ENCODE measurements around the gene CNKSR2.
A peak's percentile ranks its signal among the peaks of the same experiment; 100 is the strongest.

Gene CNKSR2

GRCh38 chrX:21374163-21374993, at the start of gene CNKSR2:
Gene CNKSR2 (plus strand): TSS chrX:21374418. CDS start chrX:21374898, 480 bp downstream.
- DNase-seq (ENCODE audit: low read depth in 2 of 2), result peak; percentile 44 to 64

DNA sequence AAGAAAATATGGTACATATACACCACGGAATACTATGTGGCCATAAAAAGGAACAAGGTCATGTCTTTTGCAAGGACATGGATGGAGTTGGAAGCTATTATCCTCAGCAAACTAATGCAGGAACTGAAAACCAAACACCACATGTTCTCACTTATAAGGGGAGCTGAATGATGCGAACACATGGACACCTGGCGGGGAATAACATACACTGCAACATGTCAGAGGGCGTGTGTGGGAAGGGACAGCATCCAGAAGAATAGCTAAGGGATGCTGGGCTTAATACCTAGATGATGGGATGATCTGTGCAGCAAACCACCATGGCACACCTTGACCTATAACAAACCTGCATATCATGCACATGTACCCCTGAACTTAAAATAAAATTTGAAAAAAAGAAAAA, 19.5 kb upstream of the CNKSR2 start:
- no peak for DNase-seq (ENCODE audit: low read depth in 2 of 2)

GRCh38 chrX:21355831-21356230, 18.4 kb upstream of the CNKSR2 start:
- no peak for DNase-seq (ENCODE audit: low read depth in 2 of 2)

- no peak for DNase-seq (ENCODE audit: low read depth in 2 of 2)
These were observed 4.6 kb upstream of the CNKSR2 start for GRCh38 chrX:21369613-21370012.

GRCh38 chrX:21373001-21373400, 1.2 kb upstream of the CNKSR2 start:
- no peak for DNase-seq (ENCODE audit: low read depth in 2 of 2)

GRCh38 chrX:21373637-21374162, 518 bp upstream of the CNKSR2 start:
- no peak for DNase-seq (ENCODE audit: low read depth in 2 of 2)

GRCh38 chrX:21374994-21375707, 933 bp downstream of the CNKSR2 start:
- no peak for DNase-seq (ENCODE audit: low read depth in 2 of 2)

- no peak for DNase-seq (ENCODE audit: low read depth in 2 of 2)
These were observed 1.4 kb downstream of the CNKSR2 start for GRCh38 chrX:21375708-21376009.

- DNase-seq (ENCODE audit: low read depth in 2 of 2), result no peak
These were observed 2.4 kb downstream of the CNKSR2 start for GRCh38 chrX:21376636-21377035.

DNA sequence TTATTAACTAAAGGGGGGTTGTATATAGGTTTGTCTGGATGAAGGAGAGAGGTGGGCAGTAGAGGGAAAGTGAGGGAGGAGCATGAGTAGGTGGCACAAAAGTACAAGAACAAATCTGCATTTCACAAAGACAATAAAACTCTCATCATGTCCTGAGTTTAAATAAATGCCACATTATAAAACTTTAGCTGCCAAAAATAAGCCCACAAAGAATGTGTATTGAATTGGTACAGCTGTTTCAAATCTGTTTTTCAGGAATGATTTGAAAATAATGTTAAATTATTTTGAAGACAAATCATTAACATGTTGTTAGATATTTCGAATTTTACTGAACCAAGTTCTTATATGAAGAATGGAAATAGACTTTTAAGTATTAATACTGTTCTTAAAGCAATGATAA, 5.8 kb downstream of the CNKSR2 start:
- DNase-seq (ENCODE audit: low read depth in 2 of 2), result no peak

DNA sequence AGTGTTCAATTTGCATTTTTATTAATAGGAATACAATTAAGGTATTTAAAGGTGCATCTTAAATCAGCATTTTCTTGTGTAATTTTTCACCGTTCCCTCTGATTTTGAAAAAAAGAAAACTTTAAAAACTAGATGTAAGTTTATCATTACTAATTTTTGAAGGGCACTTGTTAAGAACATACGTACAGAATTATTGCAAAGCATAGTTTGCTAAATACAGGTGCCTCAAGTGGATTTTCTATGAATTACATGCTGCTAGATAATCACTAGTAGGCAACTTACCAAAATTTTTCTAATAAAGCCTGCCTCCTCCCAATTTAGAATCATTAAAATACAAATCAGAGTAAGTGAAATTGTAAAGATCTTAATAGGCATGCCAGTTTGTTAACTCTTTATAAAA, 8.5 kb downstream of the CNKSR2 start:
- no peak for DNase-seq (ENCODE audit: low read depth in 2 of 2)

DNA sequence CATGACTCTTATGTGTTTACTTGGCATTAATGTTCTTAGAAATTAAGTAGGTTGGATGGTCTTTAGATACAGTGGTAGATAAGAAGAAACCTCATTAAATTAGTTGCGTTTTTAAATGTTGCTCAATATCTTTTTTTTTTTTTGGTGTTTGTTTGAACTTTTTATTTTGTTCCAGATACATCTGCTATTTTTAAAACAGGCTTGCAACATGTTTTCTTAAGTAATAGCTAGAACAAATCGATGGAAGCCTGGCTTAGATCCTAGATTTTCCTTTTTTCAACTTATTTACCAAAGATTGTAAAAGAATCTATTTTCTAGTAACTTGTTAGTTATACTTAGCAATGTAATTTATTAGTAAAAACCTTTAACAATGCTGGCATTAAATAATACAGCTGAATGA, 9.3 kb downstream of the CNKSR2 start:
- DNase-seq (ENCODE audit: low read depth in 2 of 2), result no peak

DNA sequence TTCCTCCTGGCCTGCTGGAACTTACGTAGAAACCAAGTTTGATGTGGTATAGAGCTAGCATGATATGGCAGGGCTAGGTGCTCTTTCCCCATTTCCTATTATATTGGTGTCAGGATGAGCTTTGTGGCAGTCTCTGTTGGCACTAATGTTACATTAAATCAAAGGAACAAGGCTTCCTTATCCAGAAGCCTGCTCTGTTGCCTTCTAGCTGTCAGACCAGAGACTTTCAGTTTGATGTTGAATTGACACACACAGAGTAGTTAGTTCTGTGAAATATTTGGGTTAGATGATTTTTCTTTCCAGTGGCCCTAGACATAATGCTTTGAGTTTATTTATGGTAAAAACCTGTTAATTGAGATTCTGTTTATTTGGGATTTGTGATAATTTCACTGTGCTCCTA, 10.0 kb downstream of the CNKSR2 start:
- DNase-seq (ENCODE audit: low read depth in 2 of 2), result no peak

- DNase-seq (ENCODE audit: low read depth in 2 of 2), result no peak
These were observed 20.6 kb downstream of the CNKSR2 start for GRCh38 chrX:21394792-21395191.

- DNase-seq (ENCODE audit: low read depth in 2 of 2), result no peak
These were observed 24.2 kb downstream of the CNKSR2 start for GRCh38 chrX:21398426-21398825.

DNA sequence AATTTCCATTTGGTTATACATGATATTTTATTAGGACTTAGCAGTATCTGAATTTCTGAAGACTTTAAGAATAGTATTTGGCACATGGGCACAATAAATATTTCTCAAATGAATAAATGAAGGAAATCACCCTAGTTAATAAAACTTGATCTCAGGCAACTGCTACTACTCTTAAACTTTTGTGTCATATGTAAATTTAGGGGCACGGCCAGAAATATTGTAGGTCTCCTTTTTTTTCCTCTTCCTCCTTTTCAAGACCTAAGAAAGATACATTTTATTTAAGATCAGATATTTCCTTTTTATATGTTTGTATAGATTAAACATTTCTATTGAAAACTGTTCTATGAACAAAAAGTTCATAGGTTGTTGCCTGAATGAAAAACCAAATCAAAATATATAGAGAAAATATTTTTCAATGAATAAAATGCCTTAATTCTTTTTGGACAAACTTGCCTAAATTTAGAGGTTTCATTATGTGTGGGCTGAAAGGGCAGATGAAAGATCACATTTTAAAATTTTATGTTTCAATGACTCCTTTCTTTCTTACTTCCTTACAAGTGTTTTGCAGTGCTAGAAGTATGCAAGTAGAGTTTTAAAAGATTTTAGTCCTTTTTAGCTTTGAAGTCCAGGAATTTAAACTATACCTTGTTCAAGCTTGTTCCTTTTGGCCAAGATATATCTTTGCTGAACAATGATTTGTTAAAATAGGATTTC, 26.3 kb downstream of the CNKSR2 start:
- DNase-seq (ENCODE audit: low read depth in 2 of 2), result no peak

GRCh38 chrX:21408307-21408706, 34.1 kb downstream of the CNKSR2 start:
- no peak for DNase-seq (ENCODE audit: low read depth in 2 of 2)

- DNase-seq (ENCODE audit: low read depth in 2 of 2), result no peak
These were observed 34.6 kb downstream of the CNKSR2 start for GRCh38 chrX:21408788-21409187.

DNA sequence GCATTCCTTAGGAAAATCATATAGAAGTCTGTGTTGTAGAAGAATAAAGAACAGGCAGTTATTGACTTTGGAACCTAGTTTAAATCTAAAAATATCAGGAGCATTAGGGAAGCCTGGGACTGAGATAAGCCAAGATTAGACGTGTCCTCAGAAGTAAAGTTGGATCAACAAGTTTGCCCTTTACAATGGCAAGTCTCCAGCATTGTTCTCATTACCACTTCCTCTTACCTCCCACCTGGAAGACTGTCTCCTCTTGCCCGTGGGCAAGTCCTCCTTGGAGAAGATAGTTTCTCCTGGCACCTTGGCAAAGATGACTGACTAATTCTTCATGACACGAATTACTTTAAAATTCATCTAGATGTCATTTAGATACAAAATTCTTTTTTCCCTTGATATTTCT, 37.8 kb downstream of the CNKSR2 start:
- DNase-seq (ENCODE audit: low read depth in 2 of 2), result no peak

DNA sequence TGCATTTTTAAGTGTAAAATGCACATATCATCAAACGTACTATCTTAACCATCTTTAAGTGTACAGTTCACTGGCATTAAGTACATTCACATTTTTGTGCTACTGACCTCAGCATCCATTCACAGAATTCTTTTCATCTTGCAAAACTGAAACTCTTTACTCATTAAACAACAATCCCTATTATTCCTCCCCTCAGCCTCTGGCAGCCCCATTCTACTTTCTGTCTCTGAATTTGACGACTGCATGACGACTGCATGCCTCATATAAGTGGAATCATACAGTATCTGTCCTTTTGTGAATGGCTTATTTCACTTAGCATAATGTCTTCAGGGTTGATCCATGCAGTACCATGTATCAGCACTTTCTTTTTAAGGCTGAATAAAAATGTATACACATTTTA, 38.7 kb downstream of the CNKSR2 start:
- DNase-seq (ENCODE audit: low read depth in 2 of 2), result no peak

- no peak for DNase-seq (ENCODE audit: low read depth in 2 of 2)
These were observed 52.9 kb downstream of the CNKSR2 start for GRCh38 chrX:21427086-21427485.

- no peak for DNase-seq (ENCODE audit: low read depth in 2 of 2)
These were observed 62.8 kb downstream of the CNKSR2 start for GRCh38 chrX:21437036-21437435.

DNA sequence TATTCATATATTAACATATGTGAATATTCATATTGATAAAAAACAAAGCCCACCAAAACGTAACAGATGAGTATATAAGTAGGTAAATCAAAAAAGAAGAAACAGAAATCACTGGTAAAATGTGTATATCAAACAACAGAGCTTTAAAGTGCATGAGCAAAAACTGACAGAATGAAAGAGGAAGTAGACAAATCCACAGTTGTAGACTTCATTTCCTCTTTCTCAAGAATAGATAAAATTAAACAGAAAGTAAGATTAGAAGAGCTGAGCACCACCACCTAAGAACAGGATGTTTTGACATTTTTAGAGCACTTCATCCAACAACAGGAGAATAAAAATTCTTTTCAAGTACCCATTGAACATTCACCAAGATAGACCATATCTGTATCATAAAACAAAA, 64.6 kb downstream of the CNKSR2 start:
- no peak for DNase-seq (ENCODE audit: low read depth in 2 of 2)
